HCEC 1CT (cell line): Measurements from ENCODE around the gene TP53RK.

ENCODE experiments used
- DNase-seq: peaks from one replicate; pipeline ENCODE4 v3.0.0-alpha.2; 2017

Gene TP53RK

GRCh38 chr20:46705378-46705729, 16.1 kb upstream of the TP53RK start:
- no peak for DNase-seq

DNA sequence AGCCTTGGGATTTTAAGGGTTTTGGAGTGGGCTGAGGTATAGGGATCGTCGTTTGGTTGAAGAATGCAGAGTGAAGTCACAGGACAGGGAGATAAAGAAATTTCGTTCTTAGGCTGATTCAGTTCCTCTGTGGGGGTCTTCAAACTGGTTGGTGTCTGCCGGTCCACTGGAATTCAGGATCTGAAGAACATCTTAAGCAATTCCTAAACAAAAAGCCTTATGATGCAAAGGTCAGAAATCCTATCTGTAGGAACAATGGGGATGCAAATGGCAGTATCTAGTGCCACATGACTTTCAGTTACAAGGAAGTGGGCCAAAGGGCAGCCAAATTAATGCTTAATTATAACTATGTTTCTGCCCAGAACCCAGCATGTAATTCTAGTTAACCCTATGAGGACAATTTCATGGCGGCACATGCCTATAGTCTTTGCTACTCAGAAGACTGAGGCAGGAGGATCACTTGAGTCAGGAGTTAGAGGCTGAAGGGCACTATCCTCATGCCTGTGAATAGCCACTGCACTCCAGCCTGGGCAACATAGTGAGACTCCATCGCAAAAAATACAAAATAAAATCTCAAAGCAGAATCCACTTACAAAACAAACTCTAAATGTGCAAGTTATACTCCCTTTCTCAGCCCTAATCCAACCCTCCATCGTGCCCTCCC, 15.6 kb upstream of the TP53RK start:
- no peak for DNase-seq

DNA sequence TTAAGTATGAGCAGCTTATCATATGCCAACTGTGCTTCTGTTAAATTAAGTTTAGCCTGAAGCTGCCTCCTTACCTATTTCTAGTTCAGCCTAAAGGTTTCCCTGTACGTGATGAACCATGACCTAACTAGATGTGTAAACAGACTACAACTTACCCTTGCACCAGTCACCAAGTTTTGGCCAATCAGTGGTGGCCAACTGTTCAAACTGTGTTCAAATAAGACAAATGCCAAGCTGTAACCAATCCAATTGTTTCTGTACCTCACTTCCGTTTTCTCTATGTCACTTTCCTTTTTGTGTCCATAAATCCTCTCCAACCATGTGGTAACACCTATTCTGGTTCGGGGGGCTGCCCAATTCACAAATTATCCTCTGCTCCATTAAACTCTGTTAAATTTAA, 14.2 kb upstream of the TP53RK start:
- no peak for DNase-seq

DNA sequence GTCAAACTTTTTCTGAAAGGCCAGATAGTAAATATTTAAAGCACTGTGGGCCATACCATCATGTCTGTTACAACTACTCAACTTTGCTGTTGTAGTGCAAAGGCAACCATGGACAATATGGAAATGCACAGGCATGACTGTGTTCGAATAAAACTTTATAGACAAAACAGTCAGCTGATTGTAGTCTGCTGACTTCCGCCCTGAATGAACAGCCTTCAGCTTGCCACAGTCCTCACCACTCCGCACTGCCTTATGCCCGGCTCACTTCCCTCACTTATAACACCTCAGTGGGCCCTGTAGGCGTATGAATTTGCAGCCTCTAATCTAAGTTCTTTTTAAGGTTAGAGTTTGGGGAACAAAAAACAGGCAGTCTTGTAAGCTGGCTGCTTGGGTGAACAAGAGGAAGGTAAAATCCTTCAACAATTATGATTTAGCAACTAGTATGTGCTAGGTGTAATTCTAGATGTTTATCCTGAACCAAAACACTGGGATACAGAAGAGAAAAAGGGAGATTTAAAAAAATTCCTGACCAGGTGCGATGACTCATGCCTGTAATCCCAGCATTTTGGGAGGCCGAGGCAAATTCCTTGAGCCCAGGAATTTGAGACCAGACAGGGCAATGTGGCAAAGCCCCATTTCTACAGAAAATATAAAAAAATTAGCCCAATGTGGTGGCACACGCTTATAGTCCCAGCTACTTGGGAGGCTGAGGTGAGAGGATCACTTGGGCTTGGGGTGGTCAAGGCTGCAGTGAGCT, 13.4 kb upstream of the TP53RK start:
- DNase-seq: no peak

- DNase-seq: no peak
Observed at GRCh38 chr20:46701986-46702385, 12.7 kb upstream of the TP53RK start.

GRCh38 chr20:46701556-46701955, 12.3 kb upstream of the TP53RK start:
- no peak for DNase-seq

GRCh38 chr20:46701057-46701456, 11.8 kb upstream of the TP53RK start:
- DNase-seq: no peak

DNA sequence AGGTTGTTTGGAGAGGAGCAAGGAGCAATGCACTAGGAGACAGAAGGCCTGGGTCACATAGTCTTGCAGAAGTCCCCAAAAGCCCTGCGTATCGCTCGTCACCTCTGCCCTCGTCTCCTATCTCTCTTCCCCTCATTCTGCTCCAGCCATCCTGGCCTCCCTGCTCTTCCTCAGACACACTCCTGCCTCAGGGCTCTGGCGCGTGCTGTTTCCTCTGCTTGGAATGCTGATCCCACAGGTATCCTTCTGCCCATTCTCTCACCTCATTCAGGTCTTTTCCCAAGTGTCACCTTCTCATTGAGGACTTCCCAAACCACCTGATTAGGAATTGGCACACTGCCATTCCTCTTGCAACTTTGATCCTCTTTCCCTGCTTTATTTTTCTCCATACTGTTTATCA, 11.2 kb upstream of the TP53RK start:
- DNase-seq: no peak

GRCh38 chr20:46699651-46700359, 10.6 kb upstream of the TP53RK start:
- peak; percentile 52 for DNase-seq

- no peak for DNase-seq
Observed at GRCh38 chr20:46698788-46699187, 9.5 kb upstream of the TP53RK start.

- no peak for DNase-seq
Observed at GRCh38 chr20:46696791-46697279, 7.6 kb upstream of the TP53RK start.

DNA sequence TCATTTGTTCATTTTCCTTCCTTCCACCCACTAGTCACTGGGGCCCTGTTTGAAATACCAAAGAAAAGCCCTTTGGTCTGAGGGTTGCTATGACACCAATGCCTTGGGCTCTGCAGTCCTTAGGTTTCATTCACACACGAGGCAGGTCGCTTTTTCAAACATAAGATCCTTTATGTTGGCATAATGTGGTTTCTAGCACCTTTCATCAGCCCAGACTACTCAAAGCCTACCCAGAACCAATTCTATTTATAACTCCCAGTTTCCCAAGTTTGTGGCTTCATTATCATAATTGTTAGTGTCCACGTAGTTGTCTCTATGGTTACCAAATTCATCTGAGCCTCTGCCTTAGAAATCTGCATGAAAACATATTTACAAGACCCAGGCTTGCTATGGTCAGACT, 6.6 kb upstream of the TP53RK start:
- DNase-seq: no peak

DNA sequence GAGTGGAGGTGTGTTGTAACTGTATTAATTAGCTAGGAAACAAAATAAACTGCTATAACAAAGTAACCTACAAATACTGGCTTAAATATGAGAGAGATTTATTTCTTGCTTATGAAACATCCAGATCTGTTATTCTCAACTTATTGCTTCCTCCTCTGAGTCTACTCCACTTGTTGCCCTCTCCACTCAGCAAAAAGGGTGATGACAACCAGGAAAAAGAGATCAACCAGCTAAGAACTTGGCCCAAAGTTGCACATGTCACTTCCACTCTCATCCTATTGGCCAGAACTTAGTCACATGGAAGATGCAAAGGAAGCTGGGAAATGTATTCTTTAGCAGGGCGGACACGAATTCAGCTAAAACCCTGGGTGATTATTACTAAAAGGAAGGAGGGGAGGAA, 5.2 kb upstream of the TP53RK start:
- peak; percentile 62 for DNase-seq

GRCh38 chr20:46691196-46691595, 2.0 kb upstream of the TP53RK start:
- no peak for DNase-seq

GRCh38 chr20:46690219-46691106, 1.2 kb upstream of the TP53RK start:
- no peak for DNase-seq

- no peak for DNase-seq
Observed at GRCh38 chr20:46689754-46690085, 476 bp upstream of the TP53RK start.

GRCh38 chr20:46688151-46689081, 828 bp downstream of the TP53RK start:
- no peak for DNase-seq

- DNase-seq: no peak
Observed at GRCh38 chr20:46683939-46684750, 5.1 kb downstream of the TP53RK start.

GRCh38 chr20:46683668-46683938, 5.6 kb downstream of the TP53RK start:
- no peak for DNase-seq

GRCh38 chr20:46683011-46683667, 6.1 kb downstream of the TP53RK start:
- DNase-seq: no peak
